HG02759 (cell line): ENCODE results near the gene CHAF1A.

Source experiments
- ATAC-seq: cut with Tn5 transposase; IDR thresholded peaks from one replicate; pipeline ENCODE4 v1.9.1; 2021; ENCODE audit warnings: mild to moderate bottlenecking, moderate library complexity; ENCODE audit not compliant: unreplicated experiment

CHAF1A gene

GRCh38 chr19:4436231-4436630, 33.8 kb downstream of the CHAF1A start:
- ATAC-seq, result no peak

- no peak for ATAC-seq
Measured at GRCh38 chr19:4437103-4437502, 34.7 kb downstream of the CHAF1A start.

GRCh38 chr19:4439243-4439642, 36.8 kb downstream of the CHAF1A start:
- ATAC-seq, result no peak

GRCh38 chr19:4441994-4442818, 39.8 kb downstream of the CHAF1A start:
- no peak for ATAC-seq

GRCh38 chr19:4442819-4443146, 40.3 kb downstream of the CHAF1A start:
- ATAC-seq, result no peak

GRCh38 chr19:4443188-4443587, 40.7 kb downstream of the CHAF1A start:
- ATAC-seq, result no peak

- ATAC-seq, result no peak
Measured at GRCh38 chr19:4443966-4444764, 41.7 kb downstream of the CHAF1A start.

GRCh38 chr19:4444765-4445741, 42.6 kb downstream of the CHAF1A start:
- ATAC-seq, result no peak

- no peak for ATAC-seq
Measured at GRCh38 chr19:4445963-4446703, 43.7 kb downstream of the CHAF1A start.

GRCh38 chr19:4446704-4447200, 44.3 kb downstream of the CHAF1A start:
- no peak for ATAC-seq

- no peak for ATAC-seq
Measured at GRCh38 chr19:4447327-4448146, 45.1 kb downstream of the CHAF1A start.

GRCh38 chr19:4448147-4448985, 45.9 kb downstream of the CHAF1A start:
- ATAC-seq, result no peak

- ATAC-seq, result no peak
Measured at GRCh38 chr19:4449022-4449638, 46.7 kb downstream of the CHAF1A start.

- ATAC-seq, result no peak
Measured at GRCh38 chr19:4449639-4450028, 47.2 kb downstream of the CHAF1A start.

GRCh38 chr19:4452230-4452990, 50.0 kb downstream of the CHAF1A start:
- no peak for ATAC-seq

- no peak for ATAC-seq
Measured at GRCh38 chr19:4453232-4454179, 51.1 kb downstream of the CHAF1A start.
